HCT116 (cell line): ENCODE results near the gene S100P. TPM values are rescaled to one million over a fixed set of nuclear protein-coding genes. Genes with fewer than 3 reads are reported as not detected.
A peak's percentile ranks its signal among the peaks of the same experiment; 100 is the strongest.

Source experiments
- ATAC-seq: fragments of 200-7000 bp; cut with Tn5 transposase; 2 replicates; pipeline ENCODE4 v1.9.1; 2020; ENCODE audit warnings: mild to moderate bottlenecking, moderate library complexity
- BruUV-seq: library from RNA; stranded (reverse); fragments of 400-500 nt; replicated peaks from 2 replicates; lab custom pipeline; 2021; lab: Mats Ljungman, UMichigan
- CTCF ChIA-PET: fragments of 300-600 bp; sonication (Branson Sonifier 250); formaldehyde crosslinking; loops from one replicate; lab custom pipeline; 2021; ENCODE audit warnings: antibody characterized with exemption; lab: Charles Lee
- POLR2A ChIA-PET: fragments of 300-600, 350-600 bp; sonication (Branson Sonifier 250); formaldehyde crosslinking; loops from one replicate; lab custom pipeline; 2021; ENCODE audit warnings: antibody characterized with exemption; lab: Charles Lee
- RAD21 ChIA-PET, 2 experiments: fragments of 300-600 bp; sonication (Branson Sonifier 250); formaldehyde crosslinking; loops; one replicate each; lab custom pipeline; 2023; ENCODE audit warnings: low total read pairs in 2 of 2; ENCODE audit not compliant: uncharacterized antibody in 2 of 2, unreplicated experiment in 2 of 2, low non-redundant PET in 1 of 2; lab: Charles Lee
- DNase-seq: peaks from one replicate; pipeline ENCODE4 v3.0.0-alpha.2; 2010; ENCODE audit warnings: low read depth, low spot score
- H2AFZ ChIP-seq: fragments of 200-600 bp; shearing (Covaris generic), sonication (generic); 2 replicates; pipeline ENCODE4 v1.6.1; 2017; ENCODE audit warnings: low read depth, mixed run types, mixed read lengths, antibody characterized with exemption, low read length; ENCODE audit not compliant: poor library complexity, severe bottlenecking
- H3K27ac ChIP-seq: 2 replicates; pipeline ENCODE4 v1.5.1; 2012; ENCODE audit warnings: low read depth, low read length
- H3K27me3 ChIP-seq: fragments of 200-600 bp; sonication (generic); 2 replicates; pipeline ENCODE4 v1.6.1; 2016; ENCODE audit warnings: mixed run types, low read length, mixed read lengths; ENCODE audit not compliant: insufficient read depth
- H3K36me3 ChIP-seq, 2 experiments: fragments of 200-500 bp in 1 of 2; fragments of 200-600 bp in 1 of 2; sonication (Bioruptor generic) in 1 of 2; sonication (generic) in 1 of 2; 2 replicates each; pipeline versions ENCODE4 v1.5.1 to v1.6.1; 2014 to 2016; ENCODE audit warnings: low read length in 2 of 2, inconsistent platforms in 1 of 2, mixed read lengths in 1 of 2, mixed run types in 1 of 2; ENCODE audit not compliant: insufficient read depth in 2 of 2, control insufficient read depth in 1 of 2
- H3K4me1 ChIP-seq, 2 experiments: fragments of 200-600 bp in 1 of 2; sonication (generic) in 1 of 2; 2 replicates each; pipeline versions ENCODE4 v1.5.1 to v1.6.1; 2012 to 2017; ENCODE audit warnings: low read length in 2 of 2, inconsistent platforms in 1 of 2, mild to moderate bottlenecking in 1 of 2, mixed read lengths in 1 of 2, mixed run types in 1 of 2, moderate library complexity in 1 of 2; ENCODE audit not compliant: insufficient read depth in 2 of 2, control insufficient read depth in 1 of 2
- H3K4me2 ChIP-seq: fragments of 200-600 bp; sonication (generic); 2 replicates; pipeline ENCODE4 v1.6.1; 2017; ENCODE audit warnings: mixed run types, low read length, mixed read lengths
- H3K4me3 ChIP-seq, 2 experiments: fragments of 200-600 bp in 1 of 2; sonication (generic) in 1 of 2; replicated peaks in 1 of 2; 2 replicates each; pipeline ENCODE4 v1.5.1; 2011 to 2016; ENCODE audit warnings: low read length in 2 of 2, control low read depth in 1 of 2, low read depth in 1 of 2, mild to moderate bottlenecking in 1 of 2, mixed read lengths in 1 of 2, mixed run types in 1 of 2
- H3K79me2 ChIP-seq: fragments of 200-600 bp; sonication (generic); 2 replicates; pipeline ENCODE4 v1.6.1; 2017; ENCODE audit warnings: mild to moderate bottlenecking, mixed run types, low read length, moderate library complexity, mixed read lengths; ENCODE audit not compliant: insufficient read depth
- H3K9ac ChIP-seq: fragments of 200-600 bp; sonication (generic); 2 replicates; pipeline ENCODE4 v1.6.1; 2016; ENCODE audit warnings: low read length, mixed read lengths
- H3K9me2 ChIP-seq: fragments of 200-600 bp; sonication (generic), shearing (Covaris generic); 2 replicates; pipeline ENCODE4 v1.6.1; 2017; ENCODE audit warnings: mixed run types, mild to moderate bottlenecking, moderate library complexity; ENCODE audit not compliant: insufficient read depth
- H3K9me3 ChIP-seq, 2 experiments: fragments of 200-500 bp in 1 of 2; fragments of 200-600 bp in 1 of 2; sonication (Bioruptor generic) in 1 of 2; sonication (generic) in 1 of 2; 2 replicates each; pipeline ENCODE4 v1.6.1; 2014 to 2017; ENCODE audit warnings: low read length in 2 of 2, mixed read lengths in 2 of 2, inconsistent platforms in 1 of 2, low read depth in 1 of 2, mild to moderate bottlenecking in 1 of 2, mixed run types in 1 of 2, moderate library complexity in 1 of 2; ENCODE audit not compliant: control insufficient read depth in 1 of 2, insufficient read depth in 1 of 2
- H4K20me1 ChIP-seq: fragments of 200-600 bp; sonication (generic), shearing (Covaris generic); 2 replicates; pipeline ENCODE4 v1.6.1; 2017; ENCODE audit warnings: mixed run types, mild to moderate bottlenecking, moderate library complexity; ENCODE audit not compliant: insufficient read depth
- CTCF ChIP-seq, 3 experiments: fragments of 200-600 bp in 1 of 3; sonication (generic) in 1 of 3; IDR thresholded peaks in 2 of 3; conservative IDR thresholded peaks in 1 of 3; 2 replicates each; pipeline ENCODE4 v1.5.1; 2012 to 2017; ENCODE audit warnings: low read depth in 2 of 3, low read length in 2 of 3, antibody characterized with exemption in 1 of 3, borderline replicate concordance in 1 of 3, control low read depth in 1 of 3, mild to moderate bottlenecking in 1 of 3, mixed read lengths in 1 of 3, mixed run types in 1 of 3, moderate library complexity in 1 of 3; ENCODE audit not compliant: insufficient read depth in 1 of 3
- EZH2phosphoT487 ChIP-seq: fragments of 200-600 bp; IDR thresholded peaks from 2 replicates; pipeline ENCODE4 v1.6.1; 2018; ENCODE audit warnings: antibody characterized with exemption, borderline replicate concordance
- intact Hi-C: fragments of 100-400 bp; cut with micrococcal nuclease; formaldehyde crosslinking; loops from 2 replicates; pipeline ENCODE4 v1.10.0; 2022
- total RNA-seq: library from RNA; stranded (reverse); gene quantifications from one replicate; pipeline ENCODE4 v1.2.1, GENCODE V29; 2021; ENCODE audit not compliant: unreplicated experiment

S100P gene
- total RNA-seq, 1 experiment from 2014 or later: 4.1 TPM

GRCh38 chr4:6680372-6681034, 13.2 kb upstream of the S100P start:
- POLR2A ChIA-PET: interaction anchor here (1.2 kb wide), 1 partner anchor 7 kb away, joined by 4 read pairs; no protein-coding TSS in a partner anchor
- intact Hi-C loops: loop anchor here (10.0 kb wide), 1 partner anchor 346 kb away; no protein-coding TSS in a partner anchor

More at GRCh38 chr4:6680372-6681034, 13.2 kb upstream of the S100P start:
- CTCF ChIA-PET: interaction anchor here (0.8 to 1.5 kb wide), 5 partner anchors 8 to 403 kb away, joined by 3 to 10 read pairs (median 4); no protein-coding TSS in a partner anchor
- peak; percentile 76 for ATAC-seq
- Histone ChIP-seq H3K36me3 (peaks cover 14 to 21% of the 10 kb centered on the region in 2 experiments; a peak in 3 of 4 replicates), H3K27ac (no peak overlapping the region), H3K9me2 (no peaks in the 10 kb centered on the region), H4K20me1 (peaks cover 12% of the 10 kb centered on the region; the same call in 1 of the 2 replicates), H3K9ac (no peak overlapping the region), H3K4me1 (peaks cover 2 to 4% of the 10 kb centered on the region in 2 experiments; a peak in 3 of 4 replicates), H3K4me2 (no peak overlapping the region), H3K9me3 (no peaks in the 10 kb centered on the region), H3K4me3 (no peak overlapping the region), H3K79me2 (peaks cover 19% of the 10 kb centered on the region)
- TF ChIP-seq EZH2phosphoT487 (no peak), CTCF (IDR thresholded peaks at IDR 0.05 in 2 of 3, conservative IDR thresholded peaks at IDR 0.05 in 1 of 3; ENCODE audit: borderline replicate concordance in 1 of 3, insufficient read depth in 1 of 3, low read depth in 2 of 3, low read length in 2 of 3) (peak in 1 of 3 experiments; percentile 60; a peak in 3 of 6 replicates)
- TF ChIP-seq, all 23 proteins: peak for 1
- RAD21 ChIA-PET: no interaction called here
- BruUV-seq: no TSS peak
- no peaks in the 10 kb centered on the region for H3K27me3 ChIP-seq
- no peak for DNase-seq
- H2AFZ ChIP-seq: no peak overlapping the region
